ENCODE measurements around the gene PLPPR1.

Gene PLPPR1

DNA sequence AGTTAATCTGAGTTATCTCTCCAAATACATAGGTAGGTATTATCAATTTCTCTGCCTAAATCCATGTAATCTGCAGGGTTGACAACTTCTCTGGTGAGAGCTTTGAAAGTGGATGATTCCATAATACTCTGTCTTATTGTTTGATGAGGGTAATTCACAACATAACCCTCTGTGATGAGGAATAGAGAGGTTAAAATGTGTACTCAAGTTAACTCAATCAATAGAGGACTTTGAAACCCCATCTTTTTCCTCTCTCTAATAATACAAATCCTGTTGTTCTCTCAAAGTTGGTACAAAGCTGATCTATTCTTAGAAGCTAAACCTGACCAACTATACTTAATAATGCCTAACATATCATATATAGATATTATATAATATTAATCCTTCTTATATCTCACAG, 100.1 kb downstream of the PLPPR1 start:
- DNase-seq, result no peak

- DNase-seq, result no peak
Observed at GRCh38 chr9:101130054-101130453, 101.5 kb downstream of the PLPPR1 start.

GRCh38 chr9:101131326-101131725, 102.8 kb downstream of the PLPPR1 start:
- DNase-seq, result no peak

DNA sequence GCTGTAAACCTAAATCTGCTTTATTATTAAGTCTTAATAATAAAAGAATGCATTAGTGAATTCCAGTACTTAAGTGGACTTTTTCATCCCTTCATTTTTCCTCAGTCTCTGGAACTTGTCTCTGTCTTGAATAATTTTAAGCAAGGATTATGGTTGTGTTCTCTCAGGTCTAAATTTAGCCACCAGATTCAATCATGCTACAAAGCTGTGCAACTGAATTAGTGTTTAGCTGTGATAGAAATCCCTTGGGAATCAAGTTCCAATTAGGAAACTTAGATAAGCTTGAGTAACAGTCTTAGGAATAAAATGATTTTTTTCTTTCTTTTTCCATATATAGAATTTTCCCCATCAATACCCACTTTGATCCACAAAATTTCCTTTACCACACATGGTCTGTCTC, 104.3 kb downstream of the PLPPR1 start:
- DNase-seq, result no peak

DNA sequence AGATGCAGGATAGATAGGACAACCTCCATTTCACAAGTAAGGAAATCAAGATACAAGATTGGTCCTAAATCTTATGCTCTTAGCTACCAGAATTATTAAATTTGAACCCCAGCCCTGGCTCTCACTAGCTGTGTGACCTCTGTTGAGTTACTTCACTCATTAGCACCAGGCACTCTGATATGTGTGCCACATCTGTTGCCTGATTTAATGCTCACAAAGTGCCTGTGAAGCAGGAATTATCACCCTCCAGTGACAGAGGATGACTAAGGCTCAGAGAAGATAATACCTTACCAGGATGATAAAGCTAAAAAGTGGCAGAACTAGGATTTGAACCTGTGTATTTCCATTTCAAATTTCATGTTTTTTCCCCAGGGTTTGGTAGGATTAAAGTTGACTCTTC, 110.0 kb downstream of the PLPPR1 start:
- DNase-seq, result no peak

DNA sequence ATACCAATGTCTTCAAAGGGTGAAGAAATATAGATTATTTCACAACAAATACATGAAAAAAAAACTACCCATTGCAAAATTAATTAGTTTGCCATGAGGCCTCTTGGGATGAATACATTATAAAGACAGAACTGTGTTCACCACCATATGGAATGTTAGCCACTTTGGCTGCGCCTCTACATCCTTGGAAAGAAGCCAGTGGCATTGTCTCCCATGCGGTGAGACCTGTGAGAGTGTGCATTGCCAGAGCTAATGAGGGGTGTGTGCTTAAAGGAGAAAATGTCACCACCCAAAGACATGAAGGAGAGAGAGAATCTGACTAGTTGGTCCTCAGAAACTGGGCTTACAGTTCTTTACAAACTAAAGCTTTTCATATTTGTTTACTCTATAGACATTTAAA, 110.6 kb downstream of the PLPPR1 start:
- DNase-seq, result no peak

GRCh38 chr9:101140764-101141163, 112.2 kb downstream of the PLPPR1 start:
- DNase-seq, result no peak

DNA sequence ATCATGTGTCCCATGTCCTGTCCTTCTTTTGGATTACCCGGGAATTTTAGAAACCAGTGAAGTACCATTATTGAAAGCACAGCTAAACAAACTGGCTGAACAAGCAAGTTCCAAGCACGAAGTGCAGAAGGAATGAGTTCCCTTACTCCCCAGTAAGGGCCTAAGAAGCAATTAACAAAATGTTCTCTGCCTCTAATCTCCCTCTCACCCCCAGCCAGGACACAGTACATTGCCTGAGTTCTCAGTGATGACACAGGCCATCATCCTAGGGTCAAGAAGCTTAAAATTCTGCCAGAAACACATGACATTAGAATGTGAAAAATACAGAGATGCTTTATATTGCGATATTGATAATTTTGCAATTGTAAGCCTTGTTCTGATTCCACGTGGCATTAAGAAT, 118.0 kb downstream of the PLPPR1 start:
- DNase-seq, result no peak

GRCh38 chr9:101148344-101148743, 119.8 kb downstream of the PLPPR1 start:
- DNase-seq, result no peak

GRCh38 chr9:101158361-101158760, 129.8 kb downstream of the PLPPR1 start:
- DNase-seq, result no peak

DNA sequence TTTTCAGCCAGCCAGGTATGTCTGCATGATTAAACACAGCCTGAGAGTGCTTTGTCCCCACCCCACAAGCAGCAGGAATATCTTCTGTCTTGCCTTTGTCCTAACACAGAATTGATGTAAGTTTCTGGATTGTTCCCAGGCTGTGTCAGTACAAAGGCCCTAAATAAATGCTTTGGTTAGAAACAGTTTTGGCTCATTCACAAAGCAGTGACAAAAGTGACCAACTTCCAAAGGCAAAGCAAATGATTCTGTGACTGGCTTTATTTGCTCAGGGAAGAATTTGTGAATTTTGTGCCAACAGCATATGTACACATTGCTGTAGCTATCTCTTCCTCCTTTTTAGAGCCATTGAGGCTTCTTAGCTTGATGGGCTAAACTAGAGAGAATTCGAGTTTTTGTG, 133.7 kb downstream of the PLPPR1 start:
- no peak for DNase-seq

- no peak for DNase-seq
Observed at GRCh38 chr9:101165131-101165530, 136.6 kb downstream of the PLPPR1 start.

DNA sequence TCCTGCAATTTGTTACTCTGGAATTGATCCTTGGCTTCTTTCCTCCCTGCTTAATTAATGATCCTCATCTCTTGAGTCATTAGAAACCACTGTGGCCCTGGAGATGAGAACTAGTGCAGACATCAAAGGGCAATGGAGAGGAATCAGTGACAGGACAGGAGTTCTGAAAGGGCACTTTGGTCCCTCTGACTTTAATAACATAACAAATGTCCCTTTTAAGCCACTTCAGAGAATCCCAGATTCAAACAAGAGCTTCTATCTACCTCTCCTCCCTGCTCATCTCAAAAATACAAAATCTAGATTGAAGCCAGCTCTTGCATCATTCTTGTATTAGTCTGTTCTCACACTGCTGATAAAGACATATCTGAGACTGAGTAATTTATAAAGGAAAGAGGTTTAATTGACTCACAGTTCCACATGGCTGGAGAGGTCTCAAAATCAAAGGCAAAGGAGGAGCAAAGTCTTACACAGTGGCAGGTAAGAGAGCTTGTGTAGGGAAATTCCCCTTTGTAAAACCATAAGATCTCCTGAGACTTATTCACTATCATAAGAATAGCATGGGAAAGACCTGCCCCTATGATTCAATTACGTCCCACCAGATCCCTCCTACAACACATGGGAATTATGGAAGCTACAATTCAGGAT, 139.1 kb downstream of the PLPPR1 start:
- no peak for DNase-seq

GRCh38 chr9:101172616-101173015, 144.1 kb downstream of the PLPPR1 start:
- DNase-seq, result no peak

GRCh38 chr9:101173907-101174306, 145.4 kb downstream of the PLPPR1 start:
- no peak for DNase-seq

GRCh38 chr9:101176384-101176783, 147.9 kb downstream of the PLPPR1 start:
- DNase-seq, result no peak

- DNase-seq, result no peak
Observed at GRCh38 chr9:101184813-101185278, 156.3 kb downstream of the PLPPR1 start.

DNA sequence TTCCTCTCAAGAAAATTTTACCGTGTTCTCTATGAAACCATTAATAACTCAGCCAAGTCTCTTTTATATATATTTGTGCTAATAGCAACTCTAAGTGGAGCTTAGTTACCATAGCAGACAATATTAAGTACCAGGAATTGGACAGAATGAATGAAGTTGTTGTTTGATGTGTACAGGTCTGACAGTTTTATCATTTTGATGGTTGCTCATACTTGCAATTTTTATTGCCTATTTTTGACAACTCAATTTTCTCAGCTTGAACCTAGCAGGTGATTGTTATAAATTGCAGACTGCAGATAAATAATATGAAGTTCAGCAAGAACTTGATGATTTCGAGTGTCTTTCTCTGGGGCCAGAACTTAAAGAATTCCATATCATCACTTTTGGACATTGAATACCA, 163.2 kb downstream of the PLPPR1 start:
- DNase-seq, result no peak

DNA sequence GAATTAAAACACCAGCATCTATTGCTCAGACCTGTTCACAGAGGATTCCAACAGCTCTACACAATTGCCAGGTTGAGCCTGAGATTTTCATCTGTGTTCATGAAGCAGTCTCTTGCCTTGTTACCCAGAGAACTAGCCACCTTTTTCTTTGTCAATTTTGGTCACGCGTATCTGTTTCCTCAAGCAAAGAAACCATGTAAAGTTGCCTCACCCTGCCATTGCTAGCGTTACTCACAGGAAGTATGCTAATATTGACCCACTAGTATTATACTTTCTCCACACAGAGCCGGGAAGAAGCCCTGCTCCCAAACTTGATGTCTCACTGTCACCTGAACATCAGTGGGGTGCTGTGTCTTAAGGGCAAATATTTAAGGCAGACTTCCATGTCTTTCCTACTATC, 168.5 kb downstream of the PLPPR1 start:
- no peak for DNase-seq

GRCh38 chr9:101200852-101201251, 172.3 kb downstream of the PLPPR1 start:
- DNase-seq, result no peak

GRCh38 chr9:101201630-101202029, 173.1 kb downstream of the PLPPR1 start:
- no peak for DNase-seq

DNA sequence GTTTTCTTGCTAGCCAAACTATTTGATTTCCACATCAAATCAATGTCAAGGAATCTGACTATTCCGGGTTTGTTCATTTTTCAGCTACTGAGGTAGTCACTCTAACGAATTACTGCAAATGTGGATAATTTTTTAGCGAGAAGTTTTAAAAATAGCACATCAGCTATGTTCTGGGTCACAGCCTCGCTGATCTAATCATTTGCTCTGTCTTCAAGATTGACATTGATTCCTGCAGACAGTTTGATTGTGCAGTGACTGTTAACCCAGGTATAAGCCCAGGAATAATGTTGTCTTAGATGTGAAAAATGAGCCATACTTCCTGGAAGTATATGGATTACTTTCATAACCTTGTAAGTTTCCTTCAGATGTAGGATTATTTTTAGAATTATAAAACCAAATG, 181.1 kb downstream of the PLPPR1 start:
- no peak for DNase-seq

DNA sequence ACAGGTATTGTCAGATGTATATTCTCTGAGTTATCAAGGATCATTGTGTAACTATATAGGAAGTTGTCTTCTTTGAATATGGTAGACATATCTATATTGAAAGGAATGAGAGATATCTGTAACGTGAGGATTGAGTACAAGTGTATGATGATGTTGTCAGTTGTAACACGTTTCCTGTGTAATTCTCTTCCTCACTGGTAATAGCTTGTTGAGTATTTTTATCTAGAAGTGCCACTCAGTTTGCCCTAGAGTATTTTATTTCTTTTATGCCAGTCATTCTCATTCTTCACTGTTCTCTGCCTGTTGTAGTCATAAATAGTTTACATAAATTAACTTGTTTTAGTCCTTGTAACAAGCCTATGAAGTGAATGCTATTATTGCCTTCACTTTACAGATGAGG, 184.1 kb downstream of the PLPPR1 start:
- no peak for DNase-seq

DNA sequence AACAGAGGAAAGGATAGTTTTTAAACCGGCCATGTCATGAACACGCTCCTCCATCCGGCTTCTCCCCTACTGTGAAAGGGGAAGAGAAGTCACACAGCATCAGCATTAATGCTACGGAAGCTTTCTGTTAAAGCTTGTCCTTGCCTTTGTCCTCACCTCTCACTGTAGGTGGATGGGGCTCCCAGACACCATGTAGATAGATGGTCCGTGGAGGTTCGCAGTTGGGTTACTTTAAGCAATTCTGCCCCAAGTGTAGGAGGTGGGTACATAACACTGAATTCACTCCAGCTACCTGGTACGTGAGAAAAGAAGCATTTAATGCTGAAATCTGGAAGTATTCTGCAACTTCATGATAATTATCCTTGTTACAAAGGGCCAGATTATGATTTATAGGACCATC, 190.5 kb downstream of the PLPPR1 start:
- DNase-seq, result no peak

DNA sequence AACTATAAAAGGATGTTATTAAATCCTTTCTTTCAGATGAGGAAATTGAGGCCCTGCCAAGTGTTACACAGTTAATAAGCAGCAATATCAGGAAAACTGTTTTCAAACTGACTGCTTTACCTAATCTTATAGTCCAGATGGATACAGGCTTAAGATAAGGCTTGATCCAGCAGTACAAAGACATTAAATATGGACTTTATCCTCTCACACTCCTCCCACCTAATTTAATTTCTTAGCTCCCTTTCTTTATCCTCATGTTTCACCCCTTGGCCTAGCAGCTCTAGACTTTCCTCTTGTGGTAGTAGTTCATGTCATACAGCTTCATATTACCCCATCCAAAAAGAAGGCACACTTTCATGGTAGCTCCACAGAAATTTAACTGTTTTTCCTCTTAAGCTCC, 191.8 kb downstream of the PLPPR1 start:
- no peak for DNase-seq

DNA sequence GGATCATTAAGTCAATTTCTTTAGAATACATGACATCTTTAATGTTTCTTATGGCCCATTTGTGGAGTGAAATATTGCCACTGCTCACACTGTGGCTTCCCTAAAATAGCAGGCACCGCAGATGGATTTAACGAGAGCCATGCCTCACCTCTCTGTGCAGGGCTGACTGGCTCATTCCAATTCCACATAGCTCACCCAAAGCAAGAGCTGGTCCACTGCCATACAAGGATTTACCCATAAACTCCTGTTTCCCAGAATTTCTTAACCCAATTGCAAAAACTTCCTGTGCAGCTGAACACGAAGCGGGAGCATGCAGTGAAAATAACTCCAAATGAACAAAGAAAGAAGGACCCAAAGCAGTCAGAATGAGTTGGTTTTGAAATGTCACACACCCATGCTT, 196.7 kb downstream of the PLPPR1 start:
- no peak for DNase-seq

All from inflammatory macrophage treated with lipopolysaccharide for 1 hour (primary cell).